ENCODE measurements around the gene RELB. TPM values are rescaled to one million over a fixed set of nuclear protein-coding genes. Genes with fewer than 3 reads are reported as not detected.

RELB gene
- total and polyA plus RNA-seq, 2 of the 4 experiments (the other 2 are of a cell fraction): 5.0 to 17.2 TPM

- POLR2A ChIA-PET (ENCODE audit: unreplicated experiment): no interaction called here
These were observed 39.9 kb downstream of the RELB start for GRCh38 chr19:45041125-45041524.

More at GRCh38 chr19:45041125-45041524, 39.9 kb downstream of the RELB start:
- TF ChIP-seq POLR2A (IDR thresholded peaks at IDR 0.05; ENCODE audit: low read depth, low read length): no peak
- no peak for TF ChIP-seq RCOR1 (IDR thresholded peaks at IDR 0.05; ENCODE audit: insufficient replicate concordance, low read length)
- no peak for TF ChIP-seq MAZ (IDR thresholded peaks at IDR 0.05; ENCODE audit: borderline replicate concordance, low read depth, low read length)
- no peak for TF ChIP-seq CEBPB (IDR thresholded peaks at IDR 0.05; ENCODE audit: low read depth, low read length)
- no peak for TF ChIP-seq MXI1 (IDR thresholded peaks at IDR 0.05; ENCODE audit: borderline replicate concordance, low read depth, low read length)
- TF ChIP-seq NFE2L2 (IDR thresholded peaks at IDR 0.05; ENCODE audit: low read depth, low read length): no peak
- no peak for TF ChIP-seq RFX5 (IDR thresholded peaks at IDR 0.05; ENCODE audit: low read depth, low read length)
- no peak for TF ChIP-seq FOS (IDR thresholded peaks at IDR 0.05; ENCODE audit: low read depth, low read length)
- TF ChIP-seq CTCF (conservative IDR thresholded peaks at IDR 0.05; ENCODE audit: low read depth, low read length): no peak
- TF ChIP-seq RAD21 (IDR thresholded peaks at IDR 0.05; ENCODE audit: low read length): no peak
- no peak for TF ChIP-seq BHLHE40 (IDR thresholded peaks at IDR 0.05; ENCODE audit: low read depth, low read length)
- no peak for TF ChIP-seq CHD1 (IDR thresholded peaks at IDR 0.05; ENCODE audit: low read depth, low read length)
- TF ChIP-seq MAFK (IDR thresholded peaks at IDR 0.05; ENCODE audit: low read depth, low read length): no peak
- no peak for TF ChIP-seq ELK1 (IDR thresholded peaks at IDR 0.05; ENCODE audit: borderline replicate concordance, low read depth, low read length)
- TF ChIP-seq USF2 (IDR thresholded peaks at IDR 0.05; ENCODE audit: low read depth, low read length): no peak
- no peak for TF ChIP-seq SMC3 (IDR thresholded peaks at IDR 0.05; ENCODE audit: low read depth, low read length)
- Histone ChIP-seq H4K91ac (ENCODE audit: insufficient read depth, low read depth, low read length) (no peak overlapping the region), H3K27ac (ENCODE audit: insufficient read depth, low read length) (no peak overlapping the region), H2BK5ac (ENCODE audit: low read depth, low read length, poor library complexity, severe bottlenecking) (no peak overlapping the region), H3K14ac (replicated peaks; ENCODE audit: low read depth, low read length) (no peak overlapping the region), H3K18ac (ENCODE audit: low read depth, low read length) (no peak overlapping the region), H2AFZ (replicated peaks; ENCODE audit: low read length, poor library complexity) (no peak overlapping the region), H2BK15ac (ENCODE audit: low read depth, low read length) (no peak overlapping the region), H3K4me1 (ENCODE audit: control insufficient read depth, insufficient read depth, low read length) (peaks cover 11% of the 10 kb centered on the region), H3K23ac (ENCODE audit: low read depth, low read length) (no peak overlapping the region), H4K5ac (ENCODE audit: low read depth, low read length) (no peak overlapping the region), H4K20me1 (ENCODE audit: insufficient read depth, low read length) (peaks cover 62% of the 10 kb centered on the region), H3K56ac (ENCODE audit: extremely low read depth, insufficient read depth, low read length) (no peak overlapping the region), H3K36me3 (ENCODE audit: control insufficient read depth, insufficient read depth, low read length) (peaks cover 42% of the 10 kb centered on the region), H2BK20ac (ENCODE audit: low read depth, low read length) (no peak overlapping the region), H3K4ac (ENCODE audit: low read depth, low read length) (no peak overlapping the region), H3K9me3 (ENCODE audit: control insufficient read depth, insufficient read depth, low read length) (no peaks in the 10 kb centered on the region), H3K4me2 (ENCODE audit: low read depth, low read length) (no peak overlapping the region), H3K27me3 (ENCODE audit: control insufficient read depth, insufficient read depth, low read length) (no peaks in the 10 kb centered on the region), H2BK120ac (ENCODE audit: low read depth, low read length) (no peak overlapping the region), H3K9ac (ENCODE audit: low read depth, low read length) (no peak overlapping the region), H3K79me1 (ENCODE audit: low read depth in 1 of 2, low read length in 2 of 2) (peaks cover 36 to 56% of the 10 kb centered on the region in 2 experiments), H3K9me1 (ENCODE audit: insufficient read depth, low read length) (peaks cover 21% of the 10 kb centered on the region), H3K4me3 (ENCODE audit: insufficient read depth, low read depth, low read length) (no peak overlapping the region), H2AK5ac (ENCODE audit: low read depth, low read length) (no peak overlapping the region), H2AK9ac (replicated peaks; ENCODE audit: low read depth, low read length, poor library complexity) (no peak overlapping the region), H4K8ac (ENCODE audit: low read depth in 2 of 2, low read length in 2 of 2) (no peak overlapping the region)
- DNase-seq (no peak), ATAC-seq (ENCODE audit: low read depth) (no peak)
- intact Hi-C loops (cut with micrococcal nuclease): no loop called here
- in situ Hi-C loops (cut with MboI; ENCODE audit: low sequenced_read_pairs): no loop called here
- WGBS, 2 experiments (ENCODE audit: extremely low coverage in 2 of 2, insufficient read length in 1 of 2): no CpG with 5 or more reads among the region's 6 CpGs
- CTCF ChIA-PET: no interaction called here
- BruUV-seq (replicated peaks): no TSS peak
- dilution Hi-C loops (cut with HindIII; ENCODE audit: low sequenced_read_pairs, unreplicated experiment): no loop called here

Data from IMR-90 (cell line).